Activated CD4-positive, CD25-positive, alpha-beta regulatory T cell treated with anti-CD3 and anti-CD28 coated beads, Interleukin-2, amount 50 U/mL, for 16 hours (primary cell): ENCODE results near the gene TCTA.
A peak's percentile ranks its signal among the peaks of the same experiment; 100 is the strongest.

Experiments used
- DNase-seq: peaks from one replicate; pipeline ENCODE4 v3.0.0-alpha.2; 2020; ENCODE audit warnings: low read depth, low spot score

Gene TCTA

DNA sequence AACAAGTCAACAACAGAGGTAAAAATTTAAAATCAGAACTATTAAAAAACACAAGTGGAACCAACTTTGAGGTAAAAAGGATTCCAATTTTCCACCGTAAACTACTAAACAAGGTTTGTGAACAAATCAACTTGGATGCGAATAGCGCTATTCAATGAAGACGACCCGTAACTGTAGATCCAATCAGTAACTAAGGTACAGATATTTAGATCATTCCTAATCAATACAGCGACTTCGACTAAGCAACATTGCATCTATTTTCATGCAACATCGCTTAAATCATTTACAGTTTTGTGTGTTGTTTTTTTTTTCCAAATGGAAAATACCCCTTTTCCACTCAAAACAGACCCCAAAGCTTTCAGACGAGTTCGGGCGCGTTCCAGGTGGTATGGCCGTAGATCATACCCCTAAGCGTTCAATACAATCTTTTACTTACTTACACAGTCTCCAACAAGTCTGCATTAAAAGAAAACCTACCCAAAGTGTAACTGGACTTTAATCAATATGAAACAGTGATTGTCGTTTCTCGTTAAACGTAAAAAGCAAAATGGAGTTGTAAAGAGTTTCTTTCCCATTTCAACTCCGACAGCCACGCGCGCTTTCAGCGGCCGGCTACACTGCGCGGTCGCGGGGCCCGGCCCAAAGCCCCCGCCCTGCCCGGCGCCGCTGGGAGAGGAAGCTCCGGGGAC, 1.2 kb upstream of the TCTA start:
- no peak for DNase-seq

DNA sequence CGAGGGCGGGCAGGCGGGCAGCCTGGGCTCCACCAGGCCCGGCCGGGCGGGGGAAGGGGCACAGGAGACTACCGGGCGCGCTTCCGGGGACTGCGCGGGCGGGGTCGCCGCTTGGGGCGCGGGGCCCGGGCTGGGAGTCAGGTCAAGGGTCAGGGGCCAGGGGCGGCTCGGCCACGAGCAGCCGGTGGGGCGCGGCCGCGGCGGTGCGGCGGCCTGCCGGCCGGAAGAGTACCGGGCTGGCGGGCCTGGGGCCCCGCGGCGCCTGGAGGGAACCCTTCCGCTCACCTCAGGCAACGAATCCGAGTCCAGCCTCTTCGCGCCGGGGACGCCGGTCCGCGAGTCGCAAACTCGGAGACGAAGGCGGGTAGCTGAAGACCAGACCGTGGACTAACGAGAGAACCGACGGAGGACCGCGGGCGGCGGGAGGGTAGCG, 672 bp upstream of the TCTA start:
- DNase-seq = peak; percentile 31

- no peak for DNase-seq
Measured at GRCh38 chr3:49412632-49413337, 562 bp downstream of the TCTA start.

GRCh38 chr3:49413338-49413734, 1.1 kb downstream of the TCTA start:
- DNase-seq = no peak

- DNase-seq = no peak
Measured at GRCh38 chr3:49414753-49415152, 2.5 kb downstream of the TCTA start.

DNA sequence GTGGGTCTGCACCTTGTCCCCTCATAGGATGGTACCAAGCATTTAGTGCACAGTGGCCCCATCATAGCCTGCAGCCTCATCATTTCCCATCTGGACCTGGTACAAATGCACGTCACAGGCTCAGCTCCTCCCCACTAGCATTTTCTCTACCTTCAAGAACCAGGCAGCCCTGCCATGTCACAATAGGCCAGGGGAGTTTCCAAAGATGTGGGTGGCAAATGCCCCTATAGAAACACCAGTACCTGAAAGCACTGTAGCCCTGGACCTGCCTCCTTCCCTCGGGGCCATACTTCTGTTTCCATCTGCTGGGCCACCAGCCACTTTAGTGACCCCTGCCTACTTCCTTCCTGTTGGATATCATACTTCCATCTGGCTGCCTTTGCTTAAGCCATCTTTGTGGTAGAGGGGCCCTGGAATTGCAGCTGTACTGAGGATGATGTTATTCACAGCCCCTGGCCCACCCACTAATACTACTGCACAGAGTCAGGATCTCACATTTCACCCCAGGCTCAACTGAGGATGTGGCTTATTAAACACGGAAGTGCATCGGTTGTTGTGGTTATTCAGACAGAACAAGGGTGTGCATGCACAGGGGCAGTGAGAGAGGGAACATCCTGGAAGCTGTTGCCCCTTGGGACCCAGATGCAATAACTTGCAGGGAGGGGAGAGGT, 3.8 kb downstream of the TCTA start:
- peak; percentile 42 for DNase-seq

DNA sequence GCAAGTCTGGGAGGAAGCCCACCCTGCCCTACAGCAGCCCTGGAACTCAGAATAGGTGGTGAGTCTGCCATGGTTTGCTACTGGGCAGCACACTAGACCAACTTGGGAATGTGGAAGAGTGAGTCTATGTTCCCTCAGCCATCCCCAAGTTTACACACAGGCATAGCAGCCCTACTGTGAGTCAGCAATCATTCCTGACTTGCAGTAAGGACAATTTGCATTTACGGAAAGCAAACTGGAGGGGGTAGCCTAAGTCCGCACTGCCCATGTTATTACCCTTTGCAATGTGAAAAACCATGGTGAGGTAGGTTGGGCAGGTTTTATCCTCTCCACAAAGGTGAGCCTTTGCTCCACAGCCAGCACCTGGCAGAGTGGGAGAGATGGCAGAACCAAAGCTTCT, 4.6 kb downstream of the TCTA start:
- DNase-seq = no peak

- DNase-seq = no peak
Measured at GRCh38 chr3:49417516-49418120, 5.4 kb downstream of the TCTA start.

DNA sequence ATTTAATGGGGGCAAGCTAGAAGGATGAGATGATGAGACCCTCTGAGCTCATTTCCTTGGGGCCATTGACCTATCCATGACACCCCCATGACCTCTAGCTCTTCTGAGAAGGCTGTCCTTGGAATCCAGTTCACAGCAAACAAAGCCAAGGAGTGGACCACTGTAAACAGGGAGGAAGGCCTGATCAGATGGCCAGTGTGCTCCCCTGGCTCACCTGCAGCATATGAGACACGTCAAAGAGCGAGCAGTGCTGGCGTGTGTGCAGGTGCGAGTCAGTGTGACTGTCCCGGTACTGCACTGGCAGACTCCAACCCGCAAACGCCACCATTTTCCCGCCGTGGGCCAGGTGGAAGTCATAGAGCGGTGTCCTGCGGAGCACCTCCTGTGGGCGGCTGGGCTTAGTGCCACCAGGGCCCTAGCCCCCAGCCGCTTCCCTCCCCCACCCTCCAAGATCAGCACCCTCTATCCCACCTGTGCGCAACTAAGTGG, 9.7 kb downstream of the TCTA start:
- no peak for DNase-seq

GRCh38 chr3:49422379-49423248, 10.4 kb downstream of the TCTA start, which contains the start of gene AMT:
TSS of gene AMT (minus strand) at chr3:49422473. CDS start at chr3:49422450, 23 bp downstream.
- no peak for DNase-seq

GRCh38 chr3:49424816-49425215, 12.6 kb downstream of the TCTA start:
- no peak for DNase-seq

- no peak for DNase-seq
Measured at GRCh38 chr3:49427586-49427985, 15.4 kb downstream of the TCTA start.

- DNase-seq = no peak
Measured at GRCh38 chr3:49428752-49429080, 16.5 kb downstream of the TCTA start.

GRCh38 chr3:49434731-49435130, 22.5 kb downstream of the TCTA start:
- DNase-seq = no peak

- DNase-seq = no peak
Measured at GRCh38 chr3:49445391-49445790, 33.2 kb downstream of the TCTA start.

GRCh38 chr3:49453621-49454020, 41.4 kb downstream of the TCTA start:
- no peak for DNase-seq

GRCh38 chr3:49454458-49454857, 42.2 kb downstream of the TCTA start:
- DNase-seq = no peak

GRCh38 chr3:49454898-49455681, 42.9 kb downstream of the TCTA start:
- DNase-seq = no peak

DNA sequence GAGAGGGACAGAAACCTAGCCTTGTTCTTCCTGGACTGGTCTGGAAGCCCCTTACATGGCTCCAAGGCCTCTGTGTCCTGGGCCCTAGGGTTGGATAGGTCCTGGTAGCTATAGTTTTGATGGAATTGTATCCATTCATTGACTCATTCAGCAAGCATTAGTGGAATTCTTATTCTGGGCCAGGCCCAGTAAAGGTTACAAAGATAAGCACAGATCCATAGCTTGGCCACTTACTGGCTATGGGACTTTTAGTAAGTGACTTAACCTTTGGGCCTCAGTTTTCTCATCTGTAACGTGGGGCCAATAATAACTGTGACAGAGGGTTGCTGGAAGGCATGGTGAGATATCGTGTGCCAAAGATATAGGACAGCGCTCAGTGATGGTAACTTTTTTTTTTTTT, 44.2 kb downstream of the TCTA start:
- DNase-seq = no peak

DNA sequence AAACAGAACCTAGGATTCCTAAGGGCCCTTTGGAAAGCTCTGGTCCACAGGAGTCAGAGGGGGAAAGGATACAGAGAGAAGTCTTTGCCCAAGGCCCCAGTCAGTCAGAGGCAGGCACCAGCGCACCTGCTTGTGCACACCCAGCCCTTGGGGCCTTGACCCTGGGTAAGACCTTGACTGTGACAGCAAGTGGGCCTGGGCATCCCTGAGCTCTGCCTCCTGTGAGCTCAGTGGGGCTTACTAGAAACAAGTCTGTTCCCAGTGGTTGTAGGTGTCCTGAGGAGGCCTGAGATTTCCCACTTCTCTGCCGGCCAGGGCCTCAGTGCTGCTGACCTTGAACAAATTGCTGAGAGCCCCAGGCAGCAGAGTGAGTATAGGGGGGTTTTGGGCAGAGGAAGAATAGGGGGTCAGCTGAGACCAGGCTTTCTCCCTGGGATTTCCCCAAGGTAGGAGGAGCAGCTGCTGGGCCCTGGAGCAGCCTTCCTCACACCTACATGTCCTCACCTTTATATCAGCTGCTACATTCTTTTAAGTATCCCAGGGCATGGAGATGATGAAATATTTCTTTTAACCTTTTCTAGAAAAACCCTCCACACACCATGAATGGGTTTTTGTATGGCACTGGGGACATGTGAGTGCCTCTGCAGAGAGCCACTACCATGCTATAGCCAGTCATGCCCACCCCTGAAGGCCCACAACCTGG, 48.1 kb downstream of the TCTA start:
- DNase-seq = no peak
